Measurements from ENCODE around the gene MALRD1. TPM values are rescaled to one million over a fixed set of nuclear protein-coding genes. Genes with fewer than 3 reads are reported as not detected.

Gene MALRD1
- total RNA-seq, 1 donor from 2014 or later: 0.45 TPM

GRCh38 chr10:19480353-19480752 is 431.8 kb downstream of the MALRD1 start:
- no peaks in the 10 kb centered on the region for H3K9me3 ChIP-seq (ENCODE audit: insufficient read depth, low read depth, low read length)
- no peak for FAIRE-seq
- H3K4me3 ChIP-seq (ENCODE audit: insufficient read depth, low read depth, low read length): no peak overlapping the region
- H3K4me2 ChIP-seq (ENCODE audit: low read length): no peak overlapping the region
- no peaks in the 10 kb centered on the region for H4K20me1 ChIP-seq (ENCODE audit: insufficient read depth, low read length)
- Mint-ChIP-seq H3K4me3 (ENCODE audit: unreplicated experiment) (no peak overlapping the region), H3K36me3 (ENCODE audit: low read depth, unreplicated experiment) (no peaks in the 10 kb centered on the region), H3K4me1 (ENCODE audit: low read depth, unreplicated experiment) (no peaks in the 10 kb centered on the region), H3K27ac (ENCODE audit: unreplicated experiment) (no peak overlapping the region), H3K27me3 (ENCODE audit: low read depth, unreplicated experiment) (no peaks in the 10 kb centered on the region), H3K9me3 (ENCODE audit: unreplicated experiment) (no peaks in the 10 kb centered on the region)
- TF ChIP-seq CTCF (IDR thresholded peaks at IDR 0.05; ENCODE audit: insufficient read depth, low read depth, low read length) (no peak), EZH2 (IDR thresholded peaks at IDR 0.05; ENCODE audit: insufficient read depth, low read length) (no peak)
- no peaks in the 10 kb centered on the region for H3K79me2 ChIP-seq (ENCODE audit: insufficient read depth, low read length)
- H3K36me3 ChIP-seq (ENCODE audit: insufficient read depth, low read length): no peaks in the 10 kb centered on the region
- H3K9ac ChIP-seq (ENCODE audit: low read length): no peak overlapping the region
- no peaks in the 10 kb centered on the region for H3K4me1 ChIP-seq (ENCODE audit: insufficient read depth, low read length)
- DNase-seq (ENCODE audit: low read depth): peak; percentile 25
- H3K27ac ChIP-seq (ENCODE audit: low read depth, low read length): no peak overlapping the region
- no peak overlapping the region for H2AFZ ChIP-seq (ENCODE audit: low read depth, low read length)
- H3K27me3 ChIP-seq (ENCODE audit: insufficient read depth, low read length): no peaks in the 10 kb centered on the region

DNA sequence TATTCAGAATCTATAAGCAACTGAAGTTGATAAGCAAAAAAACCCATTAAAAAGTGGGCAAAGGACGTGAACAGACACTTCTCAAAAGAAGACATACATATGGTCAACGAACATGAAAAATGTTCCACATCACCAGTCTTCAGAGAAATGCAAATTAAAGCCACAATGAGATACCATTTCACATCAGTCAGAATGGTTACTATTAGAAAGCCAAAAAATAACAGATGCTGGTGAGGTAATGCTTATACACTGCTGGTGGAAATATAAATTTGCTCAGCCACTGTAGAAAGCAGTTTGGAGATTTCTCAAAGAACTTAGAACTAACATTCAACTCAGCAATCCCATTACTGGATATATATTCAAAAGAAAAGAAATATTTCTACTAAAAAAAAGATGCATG is 434.8 kb downstream of the MALRD1 start:
- DNase-seq (ENCODE audit: low read depth) (no peak), FAIRE-seq (no peak)
- no peaks in the 10 kb centered on the region for H3K36me3 ChIP-seq (ENCODE audit: insufficient read depth, low read length)
- no peaks in the 10 kb centered on the region for H4K20me1 ChIP-seq (ENCODE audit: insufficient read depth, low read length)
- no peaks in the 10 kb centered on the region for H3K9me3 Mint-ChIP-seq (ENCODE audit: unreplicated experiment)
- TF ChIP-seq CTCF (IDR thresholded peaks at IDR 0.05; ENCODE audit: insufficient read depth, low read depth, low read length): no peak
- no peak for TF ChIP-seq EZH2 (IDR thresholded peaks at IDR 0.05; ENCODE audit: insufficient read depth, low read length)
- H3K4me1 ChIP-seq (ENCODE audit: insufficient read depth, low read length): no peaks in the 10 kb centered on the region
- H3K27ac ChIP-seq (ENCODE audit: low read depth, low read length): no peak overlapping the region
- no peaks in the 10 kb centered on the region for H3K36me3 Mint-ChIP-seq (ENCODE audit: low read depth, unreplicated experiment)
- H3K27me3 ChIP-seq (ENCODE audit: insufficient read depth, low read length): no peaks in the 10 kb centered on the region
- H3K27ac Mint-ChIP-seq (ENCODE audit: unreplicated experiment): no peak overlapping the region
- H3K4me3 Mint-ChIP-seq (ENCODE audit: unreplicated experiment): no peak overlapping the region
- H3K9me3 ChIP-seq (ENCODE audit: insufficient read depth, low read depth, low read length): no peaks in the 10 kb centered on the region
- peaks cover 4% of the 10 kb centered on the region for H3K4me1 Mint-ChIP-seq (ENCODE audit: low read depth, unreplicated experiment)
- no peaks in the 10 kb centered on the region for H3K79me2 ChIP-seq (ENCODE audit: insufficient read depth, low read length)
- H3K4me3 ChIP-seq (ENCODE audit: insufficient read depth, low read depth, low read length): no peak overlapping the region
- no peak overlapping the region for H3K9ac ChIP-seq (ENCODE audit: low read length)
- no peak overlapping the region for H3K4me2 ChIP-seq (ENCODE audit: low read length)
- H3K27me3 Mint-ChIP-seq (ENCODE audit: low read depth, unreplicated experiment): no peaks in the 10 kb centered on the region
- H2AFZ ChIP-seq (ENCODE audit: low read depth, low read length): no peak overlapping the region

DNA sequence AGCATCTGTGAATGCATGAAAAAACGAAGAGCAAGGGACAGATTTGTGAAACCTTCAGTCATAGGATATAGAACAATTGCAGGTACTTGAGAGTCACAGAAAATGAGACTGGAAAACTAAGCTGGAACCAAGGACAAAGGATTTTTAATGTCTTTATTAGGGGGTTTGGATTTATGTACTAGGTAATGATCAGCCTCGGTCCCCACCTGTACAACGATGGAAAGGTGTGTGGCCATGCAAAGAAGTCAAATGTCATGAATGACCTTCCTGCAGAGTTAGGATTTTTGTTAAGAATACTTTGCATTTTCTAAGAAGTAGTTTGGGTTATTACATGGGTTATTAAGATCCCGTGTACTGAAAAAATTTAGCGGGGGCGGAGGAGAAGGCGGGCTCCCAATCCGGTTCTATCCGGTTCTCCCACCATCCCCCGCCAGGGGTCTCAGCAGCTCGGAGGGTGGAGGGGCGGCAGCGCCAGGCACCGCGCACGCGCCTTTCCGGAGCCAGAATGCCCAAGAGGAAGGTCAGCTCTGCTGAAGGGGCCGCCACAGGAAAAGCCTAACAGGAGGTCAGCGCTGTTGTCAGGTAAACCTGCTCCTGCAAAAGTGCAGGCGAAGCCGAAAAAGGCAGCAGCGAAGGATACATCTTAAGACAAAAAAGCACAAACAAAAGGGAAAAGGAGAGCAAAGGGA is 440.1 kb downstream of the MALRD1 start:
- H3K79me2 ChIP-seq (ENCODE audit: insufficient read depth, low read length): no peaks in the 10 kb centered on the region
- FAIRE-seq: no peak
- peak overlapping the region; percentile 76 for H3K4me2 ChIP-seq (ENCODE audit: low read length)
- H2AFZ ChIP-seq (ENCODE audit: low read depth, low read length): peak overlapping the region; percentile 59
- no peaks in the 10 kb centered on the region for H3K27me3 Mint-ChIP-seq (ENCODE audit: low read depth, unreplicated experiment)
- no peak overlapping the region for H3K4me3 ChIP-seq (ENCODE audit: insufficient read depth, low read depth, low read length)
- H3K27ac ChIP-seq (ENCODE audit: low read depth, low read length): no peak overlapping the region
- no peaks in the 10 kb centered on the region for H4K20me1 ChIP-seq (ENCODE audit: insufficient read depth, low read length)
- TF ChIP-seq CTCF (IDR thresholded peaks at IDR 0.05; ENCODE audit: insufficient read depth, low read depth, low read length): no peak
- no peak for TF ChIP-seq EZH2 (IDR thresholded peaks at IDR 0.05; ENCODE audit: insufficient read depth, low read length)
- H3K36me3 Mint-ChIP-seq (ENCODE audit: low read depth, unreplicated experiment): no peaks in the 10 kb centered on the region
- no peaks in the 10 kb centered on the region for H3K27me3 ChIP-seq (ENCODE audit: insufficient read depth, low read length)
- H3K4me1 ChIP-seq (ENCODE audit: insufficient read depth, low read length): no peaks in the 10 kb centered on the region
- peaks cover 4% of the 10 kb centered on the region for H3K4me1 Mint-ChIP-seq (ENCODE audit: low read depth, unreplicated experiment)
- no peaks in the 10 kb centered on the region for H3K9me3 Mint-ChIP-seq (ENCODE audit: unreplicated experiment)
- H3K4me3 Mint-ChIP-seq (ENCODE audit: unreplicated experiment): no peak overlapping the region
- no peak overlapping the region for H3K9ac ChIP-seq (ENCODE audit: low read length)
- H3K9me3 ChIP-seq (ENCODE audit: insufficient read depth, low read depth, low read length): no peaks in the 10 kb centered on the region
- H3K27ac Mint-ChIP-seq (ENCODE audit: unreplicated experiment): no peak overlapping the region
- no peak for DNase-seq (ENCODE audit: low read depth)
- no peaks in the 10 kb centered on the region for H3K36me3 ChIP-seq (ENCODE audit: insufficient read depth, low read length)
